Measurements from ENCODE around the gene CADPS2. TPM values are rescaled to one million over a fixed set of nuclear protein-coding genes. Genes with fewer than 3 reads are reported as not detected.
"Not testable (repeated sequence)": the region's sequence is repeated elsewhere in the genome, so short reads cannot be mapped to it uniquely, and the experiment has no call there.

Gene CADPS2
- total and polyA plus RNA-seq, 10 of the 15 experiments (the other 5 are each of a cell fraction or from before 2014, with no cell fraction given): 0.05 to 7.5 (median 0.25) TPM

GRCh38 chr7:122289426-122289825 is 596.8 kb downstream of the CADPS2 start (continued):
- TF ChIP-seq, protein P1, sequence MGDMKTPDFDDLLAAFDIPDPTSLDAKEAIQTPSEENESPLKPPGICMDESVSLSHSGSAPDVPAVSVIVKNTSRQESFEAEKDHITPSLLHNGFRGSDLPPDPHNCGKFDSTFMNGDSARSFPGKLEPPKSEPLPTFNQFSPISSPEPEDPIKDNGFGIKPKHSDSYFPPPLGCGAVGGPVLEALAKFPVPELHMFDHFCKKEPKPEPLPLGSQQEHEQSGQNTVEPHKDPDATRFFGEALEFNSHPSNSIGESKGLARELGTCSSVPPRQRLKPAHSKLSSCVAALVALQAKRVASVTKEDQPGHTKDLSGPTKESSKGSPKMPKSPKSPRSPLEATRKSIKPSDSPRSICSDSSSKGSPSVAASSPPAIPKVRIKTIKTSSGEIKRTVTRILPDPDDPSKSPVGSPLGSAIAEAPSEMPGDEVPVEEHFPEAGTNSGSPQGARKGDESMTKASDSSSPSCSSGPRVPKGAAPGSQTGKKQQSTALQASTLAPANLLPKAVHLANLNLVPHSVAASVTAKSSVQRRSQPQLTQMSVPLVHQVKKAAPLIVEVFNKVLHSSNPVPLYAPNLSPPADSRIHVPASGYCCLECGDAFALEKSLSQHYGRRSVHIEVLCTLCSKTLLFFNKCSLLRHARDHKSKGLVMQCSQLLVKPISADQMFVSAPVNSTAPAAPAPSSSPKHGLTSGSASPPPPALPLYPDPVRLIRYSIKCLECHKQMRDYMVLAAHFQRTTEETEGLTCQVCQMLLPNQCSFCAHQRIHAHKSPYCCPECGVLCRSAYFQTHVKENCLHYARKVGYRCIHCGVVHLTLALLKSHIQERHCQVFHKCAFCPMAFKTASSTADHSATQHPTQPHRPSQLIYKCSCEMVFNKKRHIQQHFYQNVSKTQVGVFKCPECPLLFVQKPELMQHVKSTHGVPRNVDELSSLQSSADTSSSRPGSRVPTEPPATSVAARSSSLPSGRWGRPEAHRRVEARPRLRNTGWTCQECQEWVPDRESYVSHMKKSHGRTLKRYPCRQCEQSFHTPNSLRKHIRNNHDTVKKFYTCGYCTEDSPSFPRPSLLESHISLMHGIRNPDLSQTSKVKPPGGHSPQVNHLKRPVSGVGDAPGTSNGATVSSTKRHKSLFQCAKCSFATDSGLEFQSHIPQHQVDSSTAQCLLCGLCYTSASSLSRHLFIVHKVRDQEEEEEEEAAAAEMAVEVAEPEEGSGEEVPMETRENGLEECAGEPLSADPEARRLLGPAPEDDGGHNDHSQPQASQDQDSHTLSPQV (IDR thresholded peaks at IDR 0.05): no peak
- no peak for TF ChIP-seq FOS (IDR thresholded peaks at IDR 0.05; ENCODE audit: borderline replicate concordance, extremely low read depth, insufficient read length)
- TF ChIP-seq IRF4 (IDR thresholded peaks at IDR 0.05; ENCODE audit: low read depth, low read length): no peak

DNA sequence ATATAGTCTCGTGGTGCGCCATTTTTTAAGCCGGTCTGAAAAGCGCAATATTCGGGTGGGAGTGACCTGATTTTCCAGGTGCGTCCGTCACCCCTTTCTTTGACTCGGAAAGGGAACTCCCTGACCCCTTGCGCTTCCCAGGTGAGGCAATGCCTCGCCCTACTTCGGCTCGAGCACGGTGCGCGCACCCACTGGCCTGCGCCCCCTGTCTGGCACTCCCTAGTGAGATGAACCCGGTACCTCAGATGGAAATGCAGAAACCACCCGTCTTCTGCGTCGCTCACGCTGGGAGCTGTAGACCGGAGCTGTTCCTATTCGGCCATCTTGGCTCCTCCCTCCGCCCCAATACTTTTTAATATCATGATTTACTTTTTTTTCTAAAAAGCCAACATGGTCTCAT is 601.7 kb downstream of the CADPS2 start:
- ATAC-seq; H3K36me3 ChIP-seq (ENCODE audit: control insufficient read depth in 2 of 2, insufficient read depth in 2 of 2, low read length in 1 of 2); H2AFZ ChIP-seq (ENCODE audit: control insufficient read depth, low read depth, low read length); H4K20me1 ChIP-seq (ENCODE audit: control insufficient read depth, insufficient read depth); intact Hi-C loops (cut with micrococcal nuclease; ENCODE audit: unreplicated experiment); H3K79me2 ChIP-seq (ENCODE audit: control insufficient read depth, insufficient read depth, low read length); H3K4me1 ChIP-seq (ENCODE audit: control insufficient read depth, insufficient read depth, low read length); H3K9ac ChIP-seq (ENCODE audit: control insufficient read depth, insufficient read depth, low read length); SMC1A ChIA-PET (ENCODE audit: uncharacterized antibody, unreplicated experiment); POLR2A ChIA-PET; RAD21 ChIA-PET (ENCODE audit: unreplicated experiment); BruUV-seq (replicated peaks); H3K27me3 ChIP-seq (replicated peaks in 1 of 2; ENCODE audit: control insufficient read depth in 2 of 2, insufficient read depth in 2 of 2, low read length in 1 of 2); H3K4me2 ChIP-seq (ENCODE audit: control insufficient read depth, insufficient read depth); DNase-seq (ENCODE audit: low read depth, low spot score); in situ Hi-C loops (cut with MboI); H3K4me3 ChIP-seq; FAIRE-seq; H3K27ac ChIP-seq (ENCODE audit: control insufficient read depth, insufficient read depth); CTCF ChIA-PET; H3K9me3 ChIP-seq (replicated peaks; ENCODE audit: control insufficient read depth, insufficient read depth, low read length): not testable (repeated sequence)
- 73% methylated on average over 9 of the region's 24 CpGs for WGBS (ENCODE audit: insufficient coverage, insufficient replicate concordance, low lambda C conversion rate, missing lambda C conversion rate)
